Muscle layer of duodenum (tissue), 2 donors: ENCODE results near the gene SLC6A15.

ENCODE experiments used
- H3K27ac ChIP-seq: one replicate; pipeline ENCODE4 v1.7.0; 2013; ENCODE audit warnings: mild to moderate bottlenecking, low read length
- H3K27me3 ChIP-seq: one replicate; pipeline ENCODE4 v1.7.0; 2013; ENCODE audit warnings: low read depth, mild to moderate bottlenecking, control low read depth, low read length
- H3K36me3 ChIP-seq, 2 donors: one replicate each; pipeline ENCODE4 v1.7.0; 2013; ENCODE audit warnings: low read length in 2 of 2, control low read depth in 1 of 2, mild to moderate bottlenecking in 1 of 2; ENCODE audit not compliant: insufficient read depth in 2 of 2, control insufficient read depth in 1 of 2
- H3K4me1 ChIP-seq, 2 donors: one replicate each; pipeline ENCODE4 v1.7.0; 2013; ENCODE audit warnings: low read length in 2 of 2, mild to moderate bottlenecking in 2 of 2, control low read depth in 1 of 2, moderate library complexity in 1 of 2; ENCODE audit not compliant: insufficient read depth in 2 of 2, control insufficient read depth in 1 of 2
- H3K4me3 ChIP-seq, 2 donors: one replicate each; pipeline ENCODE4 v1.7.0; 2013; ENCODE audit warnings: low read length in 2 of 2, low read depth in 1 of 2, mild to moderate bottlenecking in 1 of 2
- H3K9me3 ChIP-seq, 2 donors: one replicate each; pipeline ENCODE4 v1.7.0; 2013; ENCODE audit warnings: low read length in 2 of 2, control low read depth in 1 of 2, mild to moderate bottlenecking in 1 of 2; ENCODE audit not compliant: control insufficient read depth in 1 of 2
- donor health status: healthy.

SLC6A15 gene

GRCh38 chr12:84912198-84913128, at the start of gene SLC6A15:
Gene SLC6A15 (minus strand): TSS chr12:84912799. CDS start chr12:84892120, 20,679 bp downstream.
- Histone ChIP-seq H3K9me3 (no peaks in the 10 kb centered on the region), H3K4me1 (peaks cover 0 to 25% of the 10 kb centered on the region in 2 donors), H3K36me3 (no peaks in the 10 kb centered on the region), H3K4me3 (peak within 1 kb of the TSS; percentile 55 to 66), H3K27me3 (peaks cover 18% of the 10 kb centered on the region), H3K27ac (no peak within 1 kb of the TSS)

GRCh38 chr12:84960918-84961317, 48.3 kb upstream of the SLC6A15 start:
- Histone ChIP-seq H3K36me3 (no peaks in the 10 kb centered on the region), H3K4me1 (no peaks in the 10 kb centered on the region), H3K9me3 (no peaks in the 10 kb centered on the region), H3K27me3 (no peaks in the 10 kb centered on the region), H3K4me3 (no peak overlapping the region), H3K27ac (no peak overlapping the region)

- H3K27me3 ChIP-seq, result no peaks in the 10 kb centered on the region
- no peaks in the 10 kb centered on the region for H3K36me3 ChIP-seq
- no peak overlapping the region for H3K27ac ChIP-seq
- H3K4me1 ChIP-seq, result no peaks in the 10 kb centered on the region
- H3K9me3 ChIP-seq, result no peaks in the 10 kb centered on the region
- H3K4me3 ChIP-seq, result no peak overlapping the region
These were observed 42.7 kb upstream of the SLC6A15 start for GRCh38 chr12:84955298-84955697.

GRCh38 chr12:84954415-84954814, 41.8 kb upstream of the SLC6A15 start:
- no peaks in the 10 kb centered on the region for H3K36me3 ChIP-seq
- H3K4me3 ChIP-seq, result no peak overlapping the region
- no peaks in the 10 kb centered on the region for H3K4me1 ChIP-seq
- no peak overlapping the region for H3K27ac ChIP-seq
- H3K27me3 ChIP-seq, result no peaks in the 10 kb centered on the region
- no peaks in the 10 kb centered on the region for H3K9me3 ChIP-seq

- Histone ChIP-seq H3K27ac (no peak overlapping the region), H3K27me3 (no peaks in the 10 kb centered on the region), H3K4me1 (no peaks in the 10 kb centered on the region), H3K9me3 (no peaks in the 10 kb centered on the region), H3K4me3 (no peak overlapping the region), H3K36me3 (no peaks in the 10 kb centered on the region)
These were observed 38.5 kb upstream of the SLC6A15 start for GRCh38 chr12:84950971-84951546.

GRCh38 chr12:84946753-84947152, 34.2 kb upstream of the SLC6A15 start:
- Histone ChIP-seq H3K4me3 (no peak overlapping the region), H3K4me1 (no peaks in the 10 kb centered on the region), H3K27ac (no peak overlapping the region), H3K36me3 (no peaks in the 10 kb centered on the region), H3K9me3 (no peaks in the 10 kb centered on the region), H3K27me3 (no peaks in the 10 kb centered on the region)

GRCh38 chr12:84937415-84937814, 24.8 kb upstream of the SLC6A15 start:
- no peaks in the 10 kb centered on the region for H3K27me3 ChIP-seq
- no peaks in the 10 kb centered on the region for H3K36me3 ChIP-seq
- no peak overlapping the region for H3K27ac ChIP-seq
- H3K4me3 ChIP-seq, result no peak overlapping the region
- H3K4me1 ChIP-seq, result no peaks in the 10 kb centered on the region
- no peaks in the 10 kb centered on the region for H3K9me3 ChIP-seq

GRCh38 chr12:84929501-84929900, 16.9 kb upstream of the SLC6A15 start:
- Histone ChIP-seq H3K9me3 (no peaks in the 10 kb centered on the region), H3K27ac (no peak overlapping the region), H3K4me1 (no peaks in the 10 kb centered on the region), H3K4me3 (no peak overlapping the region), H3K27me3 (no peaks in the 10 kb centered on the region), H3K36me3 (no peaks in the 10 kb centered on the region)

GRCh38 chr12:84924981-84925380, 12.4 kb upstream of the SLC6A15 start:
- no peak overlapping the region for H3K4me3 ChIP-seq
- H3K27ac ChIP-seq, result no peak overlapping the region
- no peaks in the 10 kb centered on the region for H3K27me3 ChIP-seq
- H3K36me3 ChIP-seq, result no peaks in the 10 kb centered on the region
- no peaks in the 10 kb centered on the region for H3K9me3 ChIP-seq
- no peaks in the 10 kb centered on the region for H3K4me1 ChIP-seq

GRCh38 chr12:84922693-84923092, 10.1 kb upstream of the SLC6A15 start:
- Histone ChIP-seq H3K27ac (no peak overlapping the region), H3K4me3 (no peak overlapping the region), H3K36me3 (no peaks in the 10 kb centered on the region), H3K27me3 (no peaks in the 10 kb centered on the region), H3K9me3 (no peaks in the 10 kb centered on the region), H3K4me1 (no peaks in the 10 kb centered on the region)

- Histone ChIP-seq H3K27me3 (no peaks in the 10 kb centered on the region), H3K9me3 (no peaks in the 10 kb centered on the region), H3K4me3 (no peak overlapping the region), H3K27ac (no peak overlapping the region), H3K4me1 (no peaks in the 10 kb centered on the region), H3K36me3 (no peaks in the 10 kb centered on the region)
These were observed 7.7 kb upstream of the SLC6A15 start for GRCh38 chr12:84920331-84920730.
